A549 (cell line): Measurements from ENCODE around the gene SALL1.

ENCODE experiments used
- JUN ChIP-seq, 2 experiments: fragments of >200 bp; sonication (Bioruptor Twin); formaldehyde crosslinking; IDR thresholded peaks; 2 replicates in 1 of 2; 3 replicates in 1 of 2; pipeline ENCODE4 v1.6.1; 2016 to 2017
- JUNB ChIP-seq: fragments of >200 bp; sonication (Bioruptor Twin); formaldehyde crosslinking; IDR thresholded peaks from 2 replicates; pipeline ENCODE4 v1.6.1; 2016
- PHF8 ChIP-seq: fragments of 200-600 bp; sonication (generic); IDR thresholded peaks from 2 replicates; pipeline ENCODE4 v1.6.1; 2016; ENCODE audit warnings: low read depth, mild to moderate bottlenecking, antibody characterized with exemption, moderate library complexity, borderline replicate concordance
- POLR2A ChIP-seq: IDR thresholded peaks from 2 replicates; pipeline ENCODE4 v1.6.1; 2012; ENCODE audit warnings: mild to moderate bottlenecking, low read length
- RCOR1 ChIP-seq: fragments of 150-350 bp; IDR thresholded peaks from 2 replicates; pipeline ENCODE4 v1.6.1; 2014; ENCODE audit warnings: antibody characterized with exemption, low read length, low read depth
- TF ChIP-seq, protein P1 (sequence below): IDR thresholded peaks from 2 replicates; pipeline ENCODE4 v1.6.1; 2012
- TF ChIP-seq, protein P2 (sequence below): fragments of 450-650 bp; IDR thresholded peaks from 2 replicates; pipeline ENCODE4 v1.6.1; 2014; ENCODE audit warnings: antibody characterized with exemption

DNA sequence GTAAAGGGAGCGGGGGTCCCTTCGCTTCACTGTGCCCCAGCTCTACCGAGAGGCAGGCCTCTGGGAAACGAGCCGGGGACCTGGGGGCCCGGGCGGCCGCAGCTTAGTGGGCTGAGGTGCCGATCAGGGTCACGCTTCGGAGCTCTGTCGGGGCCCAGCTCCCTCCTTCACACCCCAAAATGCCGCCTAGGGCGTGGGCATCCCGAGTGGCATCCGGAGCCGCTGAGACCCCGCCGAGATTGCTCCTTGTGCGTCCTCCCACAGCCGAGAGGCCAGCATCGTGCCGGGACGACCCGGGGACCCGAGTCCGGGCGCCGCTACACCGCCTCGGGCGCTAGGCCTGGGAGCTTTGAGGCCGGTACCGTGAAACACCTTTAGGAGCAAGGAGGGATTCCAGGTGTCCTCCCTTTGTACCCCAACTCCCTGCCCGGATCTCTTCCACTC lies 1.3 kb downstream of the SALL1 start:
- TF ChIP-seq JUN (IDR thresholded peaks at IDR 0.05) (no peak), PHF8 (no peak), POLR2A (no peak), RCOR1 (no peak), JUNB (no peak)
- TF ChIP-seq, protein P1, sequence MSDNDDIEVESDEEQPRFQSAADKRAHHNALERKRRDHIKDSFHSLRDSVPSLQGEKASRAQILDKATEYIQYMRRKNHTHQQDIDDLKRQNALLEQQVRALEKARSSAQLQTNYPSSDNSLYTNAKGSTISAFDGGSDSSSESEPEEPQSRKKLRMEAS: no peak
- TF ChIP-seq, protein P2, sequence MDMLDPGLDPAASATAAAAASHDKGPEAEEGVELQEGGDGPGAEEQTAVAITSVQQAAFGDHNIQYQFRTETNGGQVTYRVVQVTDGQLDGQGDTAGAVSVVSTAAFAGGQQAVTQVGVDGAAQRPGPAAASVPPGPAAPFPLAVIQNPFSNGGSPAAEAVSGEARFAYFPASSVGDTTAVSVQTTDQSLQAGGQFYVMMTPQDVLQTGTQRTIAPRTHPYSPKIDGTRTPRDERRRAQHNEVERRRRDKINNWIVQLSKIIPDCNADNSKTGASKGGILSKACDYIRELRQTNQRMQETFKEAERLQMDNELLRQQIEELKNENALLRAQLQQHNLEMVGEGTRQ: no peak
